GM18873 (cell line): ENCODE measurements around the gene M1AP.
"Not testable (repeated sequence)": the region's sequence is repeated elsewhere in the genome, so short reads cannot be mapped to it uniquely, and the experiment has no call there.

Experiments
- ATAC-seq: cut with Tn5 transposase; IDR thresholded peaks from one replicate; pipeline ENCODE4 v1.9.1; 2021; ENCODE audit warnings: mild to moderate bottlenecking, moderate library complexity, moderate number of reproducible peaks; ENCODE audit not compliant: unreplicated experiment, low FRiP score

M1AP gene

DNA sequence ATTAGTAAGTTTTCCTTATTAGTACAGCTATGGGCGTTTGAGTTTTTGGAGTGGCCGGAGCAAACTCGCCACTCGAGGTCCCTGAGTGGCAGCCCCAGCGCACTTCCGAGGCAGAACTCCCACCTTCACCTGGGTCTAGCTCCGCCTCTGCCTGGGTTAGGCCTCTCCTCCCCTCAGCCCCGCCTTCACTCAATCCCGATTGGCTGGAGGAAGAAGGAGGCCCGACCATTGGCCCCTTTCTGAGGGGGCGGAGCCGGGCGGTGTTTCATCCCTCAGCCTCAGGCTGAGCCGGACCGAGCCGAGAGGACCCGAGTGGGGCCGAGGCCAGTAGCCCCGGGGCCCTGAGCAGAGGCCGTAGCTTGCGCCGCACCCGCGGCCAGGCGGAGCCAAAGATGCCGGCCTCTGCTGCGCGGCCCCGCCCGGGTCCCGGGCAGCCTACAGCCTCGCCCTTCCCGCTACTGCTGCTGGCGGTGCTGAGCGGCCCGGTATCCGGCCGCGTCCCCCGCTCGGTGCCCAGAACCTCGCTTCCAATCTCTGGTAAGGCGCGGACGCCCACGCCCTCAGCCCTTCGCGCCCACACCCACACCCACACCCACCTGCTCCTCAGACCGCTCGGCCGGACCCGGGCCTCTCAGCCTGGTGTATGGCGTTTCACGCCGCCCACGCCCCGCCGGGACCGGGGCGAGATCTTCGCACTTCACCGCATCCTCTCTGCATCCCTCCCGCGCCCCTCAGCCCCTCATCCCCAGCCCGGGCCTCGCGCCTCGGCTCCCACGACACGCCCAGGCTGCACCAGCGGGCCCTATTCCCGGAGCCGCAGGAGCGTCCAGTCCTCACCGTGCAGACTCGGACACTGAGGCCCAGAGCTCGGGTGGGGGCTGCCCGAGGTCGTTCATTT is 6.1 kb upstream of the M1AP start, which contains the start of gene SEMA4F:
Gene SEMA4F, plus strand, starts transcription at position 263 of the 898 bp plus-strand sequence. Its CDS starts 130 bp downstream, at position 393.
- peak; percentile 98 for ATAC-seq

GRCh38 chr2:74653589-74653984 is 5.5 kb upstream of the M1AP start:
- ATAC-seq: peak; percentile 18

DNA sequence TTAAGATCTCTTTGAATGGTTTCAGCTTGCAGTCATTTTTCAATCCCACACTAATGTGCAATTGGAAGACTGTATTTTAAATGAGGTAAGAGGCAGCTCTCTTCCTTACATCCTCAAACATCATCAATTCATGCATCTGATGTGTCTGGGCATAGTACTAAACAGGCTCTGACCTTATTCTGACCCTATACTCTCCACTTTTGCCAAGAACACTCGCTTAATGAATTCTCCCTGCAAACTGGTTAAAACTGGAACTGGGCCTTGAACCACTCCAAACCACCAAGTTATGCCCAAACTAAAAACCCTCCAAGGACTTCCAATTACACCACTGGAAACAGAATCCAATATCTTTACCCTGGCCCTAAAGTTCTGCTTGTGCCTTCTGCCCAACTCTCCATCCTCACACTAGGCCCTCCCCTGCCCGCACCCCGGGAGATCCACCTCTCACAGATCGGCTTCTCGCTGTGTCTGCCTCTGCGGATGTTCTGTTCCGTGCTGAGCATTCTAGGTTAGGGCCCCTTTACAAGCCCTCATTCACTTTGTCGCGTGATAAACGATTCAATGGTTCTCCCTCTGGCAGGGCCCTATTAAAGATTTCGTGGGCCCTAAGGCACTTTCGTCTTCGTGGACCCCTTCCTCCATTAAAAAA is 1.2 kb downstream of the M1AP start:
- no peak for ATAC-seq

GRCh38 chr2:74646201-74646600 is 1.9 kb downstream of the M1AP start:
- no peak for ATAC-seq

DNA sequence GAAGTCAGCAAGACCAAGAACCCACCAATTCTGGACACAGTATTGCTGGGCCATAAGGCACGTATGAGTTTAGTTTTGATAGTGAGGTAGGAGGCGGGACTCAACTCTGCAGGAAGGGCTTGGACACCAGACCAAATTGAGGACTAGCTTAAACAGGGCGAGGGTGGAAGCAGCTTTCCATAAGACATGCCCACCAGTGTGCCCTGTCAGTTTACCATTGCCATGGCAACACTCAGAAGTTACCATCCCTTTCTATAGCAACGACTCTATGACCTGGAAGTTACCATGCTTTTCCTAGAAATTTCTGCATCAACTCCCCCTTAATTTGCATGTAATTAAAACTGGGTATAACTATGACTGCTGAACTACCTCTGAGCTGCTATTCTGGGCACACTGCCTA is 2.8 kb downstream of the M1AP start:
- ATAC-seq: no peak

- ATAC-seq: no peak
Observed at GRCh38 chr2:74639550-74639949, 8.6 kb downstream of the M1AP start.

GRCh38 chr2:74632939-74633312 is 15.2 kb downstream of the M1AP start:
- ATAC-seq: no peak

DNA sequence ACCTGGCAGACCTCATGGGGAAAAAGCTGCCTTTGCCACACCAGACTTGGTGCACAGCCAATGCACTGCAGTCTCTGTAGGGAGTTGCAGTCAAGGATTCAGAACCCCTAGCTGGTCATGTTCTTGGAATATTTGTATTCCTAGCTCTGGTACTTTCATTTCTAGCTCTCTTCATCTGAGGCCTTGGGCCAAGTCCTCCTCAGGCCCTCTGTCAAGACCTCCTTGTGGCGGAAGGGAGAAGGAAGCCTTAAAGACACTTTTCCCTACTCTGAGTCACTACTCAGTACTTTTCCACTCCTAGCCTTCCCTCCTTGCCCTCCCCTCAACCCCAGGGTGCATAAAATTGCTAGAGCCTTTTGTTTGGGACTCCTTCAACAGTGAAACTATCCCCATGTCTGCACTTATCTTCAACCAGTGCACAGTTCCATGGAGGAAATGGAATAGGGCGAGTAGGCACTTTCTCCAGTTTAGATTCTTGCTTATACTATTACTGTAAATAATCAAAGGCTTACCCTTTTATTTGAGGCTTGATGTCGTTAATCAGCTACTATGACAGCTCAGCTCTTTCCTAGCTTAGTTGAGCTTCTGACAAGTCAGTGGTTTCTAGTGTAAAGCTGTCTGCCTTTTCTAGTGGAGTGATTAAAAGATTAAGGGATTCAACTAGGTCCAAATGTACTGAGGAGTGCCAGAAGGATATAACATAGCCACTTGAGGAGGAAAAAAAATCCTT is 15.8 kb downstream of the M1AP start:
- no peak for ATAC-seq

GRCh38 chr2:74630454-74630853 is 17.7 kb downstream of the M1AP start:
- ATAC-seq: not testable (repeated sequence)

DNA sequence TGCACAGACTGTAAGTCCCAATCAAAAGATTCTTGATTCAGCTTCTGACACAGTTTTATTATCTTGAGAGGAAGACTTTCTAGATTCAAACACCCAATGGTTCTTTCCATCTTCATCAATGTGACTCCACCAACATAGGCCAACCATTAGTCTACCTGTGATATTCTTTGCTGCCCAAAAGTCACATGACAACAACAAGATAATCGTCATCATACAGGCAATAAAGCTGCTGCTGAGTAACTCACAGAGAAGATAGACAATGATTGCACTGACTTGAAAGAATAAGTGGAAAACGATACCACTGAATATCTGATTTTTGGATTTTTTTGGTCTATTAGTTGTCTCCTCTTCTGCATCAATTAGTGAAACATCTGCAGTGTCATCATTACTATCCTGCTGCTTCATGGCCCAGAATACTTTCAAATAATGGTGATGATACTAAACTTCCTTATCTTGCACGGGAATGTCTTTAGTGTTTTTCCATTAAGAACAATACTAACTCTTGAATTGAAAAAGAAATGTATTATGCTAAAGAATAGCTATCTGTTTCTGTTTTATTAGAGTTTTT is 19.5 kb downstream of the M1AP start:
- ATAC-seq: no peak

GRCh38 chr2:74625658-74626425 is 22.3 kb downstream of the M1AP start:
- no peak for ATAC-seq

DNA sequence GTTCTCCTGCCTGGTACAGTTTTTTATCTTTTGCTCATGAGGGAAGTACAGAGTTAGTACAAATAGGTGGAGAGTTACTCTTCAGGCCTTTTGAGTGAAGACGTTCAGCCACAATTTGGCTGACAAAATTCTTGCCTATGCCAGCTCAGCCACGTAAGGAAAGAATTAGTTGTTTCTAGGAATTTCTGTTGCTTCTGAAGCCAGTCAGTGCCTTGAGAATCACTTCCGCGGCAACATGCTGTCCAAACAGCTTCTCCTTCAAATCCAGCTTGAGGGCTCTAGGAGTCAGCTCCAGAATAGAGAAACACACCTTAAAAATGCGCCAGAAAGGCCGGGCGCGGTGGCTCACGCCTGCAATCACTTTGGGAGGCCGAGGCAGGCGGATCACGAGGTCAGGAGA is 27.5 kb downstream of the M1AP start:
- no peak for ATAC-seq

GRCh38 chr2:74619651-74620297 is 28.4 kb downstream of the M1AP start:
- ATAC-seq: no peak

DNA sequence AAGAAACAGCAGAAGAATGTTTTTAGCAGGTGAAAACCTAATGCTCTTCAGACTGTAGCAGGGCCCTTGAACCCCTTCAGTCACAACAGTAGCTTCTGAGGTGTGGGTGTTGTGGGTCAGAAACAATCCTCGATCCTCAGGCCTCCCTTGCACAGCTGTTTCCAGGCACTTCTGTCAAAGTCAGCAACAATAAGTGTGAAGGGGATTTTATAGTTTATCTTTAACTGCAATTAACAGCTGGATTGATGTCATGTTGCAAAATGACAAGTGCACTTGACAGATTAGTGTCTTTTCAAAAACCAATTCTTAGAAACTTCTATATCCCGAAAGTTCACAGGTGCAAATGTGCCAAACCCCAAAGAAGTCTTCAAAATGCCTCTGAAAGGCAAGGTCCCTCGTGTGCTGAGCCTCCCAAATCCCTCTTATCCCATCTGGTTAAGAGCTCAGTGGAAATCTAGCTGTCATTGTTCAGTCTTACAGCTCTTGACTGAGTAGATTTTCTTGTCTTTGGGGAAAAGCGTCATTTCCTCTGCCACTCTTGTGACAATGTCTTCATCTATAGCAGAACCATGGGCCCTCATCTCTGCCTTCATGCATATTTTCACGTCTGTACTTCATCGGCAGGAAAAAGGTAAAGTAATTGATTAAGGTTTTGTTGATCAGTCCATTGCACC is 29.6 kb downstream of the M1AP start:
- ATAC-seq: no peak

GRCh38 chr2:74617122-74617521 is 31.0 kb downstream of the M1AP start:
- no peak for ATAC-seq

- ATAC-seq: no peak
Observed at GRCh38 chr2:74606927-74607326, 41.2 kb downstream of the M1AP start.

DNA sequence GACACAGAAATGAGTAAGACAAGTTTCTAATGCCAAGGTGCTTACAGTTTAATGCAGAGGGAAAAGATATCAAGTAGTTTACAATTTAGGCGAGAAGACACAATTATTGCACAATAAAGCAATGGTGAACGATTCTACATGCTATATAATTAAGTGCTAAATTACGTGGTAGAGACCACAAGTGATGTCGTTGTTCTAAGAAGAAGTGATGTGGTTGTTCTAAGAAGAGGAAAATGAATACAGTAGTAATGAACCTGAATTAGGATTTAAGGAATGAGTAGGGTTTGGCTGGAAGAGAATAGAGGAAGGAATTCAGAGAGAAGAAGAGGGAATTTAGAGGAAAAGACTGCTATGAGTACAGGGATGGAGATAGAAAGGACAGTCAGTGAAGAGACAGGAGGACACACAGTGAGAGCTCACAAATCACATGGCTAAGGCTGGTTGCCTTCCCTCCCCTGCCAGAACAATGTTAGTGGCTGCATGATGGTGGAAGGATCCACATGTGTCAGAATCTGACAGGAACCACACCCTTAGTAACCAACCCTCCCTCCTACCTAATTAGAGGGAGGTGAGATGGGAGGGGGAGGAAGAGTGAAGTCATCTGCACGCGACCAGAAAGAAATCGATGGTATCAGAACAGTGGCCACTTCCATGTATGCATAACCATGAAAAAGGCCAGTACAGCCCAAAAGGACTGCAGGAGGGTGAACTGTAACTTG is 44.7 kb downstream of the M1AP start:
- no peak for ATAC-seq

GRCh38 chr2:74602586-74603281 is 45.4 kb downstream of the M1AP start:
- ATAC-seq: no peak
